ENCODE data around the gene C16orf95. TPM values are rescaled to one million over a fixed set of nuclear protein-coding genes. Genes with fewer than 3 reads are reported as not detected.
"Not testable (repeated sequence)": the region's sequence is repeated elsewhere in the genome, so short reads cannot be mapped to it uniquely, and the experiment has no call there.

The C16orf95 gene
- total RNA-seq, 1 experiment from 2014 or later: 5.8 TPM

DNA sequence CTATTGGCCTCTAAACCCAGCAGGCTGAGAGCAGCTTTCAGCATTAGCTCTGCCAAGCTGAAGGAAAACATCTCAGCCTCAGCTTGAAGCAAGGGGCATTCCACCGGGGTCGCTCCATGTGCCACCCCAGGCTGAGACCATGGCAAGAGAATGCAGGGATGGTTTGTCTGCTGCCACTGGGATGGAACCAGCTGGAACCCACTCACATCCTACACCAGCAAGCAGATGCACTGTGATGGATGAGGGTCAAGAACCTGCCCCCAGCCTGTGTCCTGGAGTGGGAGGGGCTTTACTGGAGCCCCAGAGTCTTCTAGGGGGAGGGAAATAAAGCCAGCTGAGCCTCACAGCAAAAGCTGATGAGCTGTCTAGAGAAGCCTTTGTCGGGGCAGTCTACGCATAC lies 51.9 kb downstream of the C16orf95 start:
- peaks cover 11% of the 10 kb centered on the region for H3K4me1 Mint-ChIP-seq (ENCODE audit: insufficient read depth, unreplicated experiment)
- TF ChIP-seq, protein P1, sequence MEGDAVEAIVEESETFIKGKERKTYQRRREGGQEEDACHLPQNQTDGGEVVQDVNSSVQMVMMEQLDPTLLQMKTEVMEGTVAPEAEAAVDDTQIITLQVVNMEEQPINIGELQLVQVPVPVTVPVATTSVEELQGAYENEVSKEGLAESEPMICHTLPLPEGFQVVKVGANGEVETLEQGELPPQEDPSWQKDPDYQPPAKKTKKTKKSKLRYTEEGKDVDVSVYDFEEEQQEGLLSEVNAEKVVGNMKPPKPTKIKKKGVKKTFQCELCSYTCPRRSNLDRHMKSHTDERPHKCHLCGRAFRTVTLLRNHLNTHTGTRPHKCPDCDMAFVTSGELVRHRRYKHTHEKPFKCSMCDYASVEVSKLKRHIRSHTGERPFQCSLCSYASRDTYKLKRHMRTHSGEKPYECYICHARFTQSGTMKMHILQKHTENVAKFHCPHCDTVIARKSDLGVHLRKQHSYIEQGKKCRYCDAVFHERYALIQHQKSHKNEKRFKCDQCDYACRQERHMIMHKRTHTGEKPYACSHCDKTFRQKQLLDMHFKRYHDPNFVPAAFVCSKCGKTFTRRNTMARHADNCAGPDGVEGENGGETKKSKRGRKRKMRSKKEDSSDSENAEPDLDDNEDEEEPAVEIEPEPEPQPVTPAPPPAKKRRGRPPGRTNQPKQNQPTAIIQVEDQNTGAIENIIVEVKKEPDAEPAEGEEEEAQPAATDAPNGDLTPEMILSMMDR (IDR thresholded peaks at IDR 0.05; ENCODE audit: unreplicated experiment): no peak
- peaks cover 9% of the 10 kb centered on the region for H3K9me3 Mint-ChIP-seq (ENCODE audit: unreplicated experiment)
- no peak overlapping the region for H3K4me3 Mint-ChIP-seq (ENCODE audit: unreplicated experiment)
- no peak overlapping the region for H3K27ac Mint-ChIP-seq (ENCODE audit: low read depth, unreplicated experiment)
- ChIA-PET POLR2A (interaction anchor here (1.0 kb wide), 1 partner anchor 386 kb away, joined by 4 read pairs; no protein-coding TSS in a partner anchor), CTCF (interaction anchor here (1.0 to 1.8 kb wide), 4 partner anchors 9 to 202 kb away, joined by 3 to 10 read pairs (median 4); no protein-coding TSS in a partner anchor)
- intact Hi-C loops (cut with micrococcal nuclease): no loop called here
- H3K36me3 Mint-ChIP-seq (ENCODE audit: insufficient read depth, unreplicated experiment): no peaks in the 10 kb centered on the region
- H3K27me3 Mint-ChIP-seq (ENCODE audit: insufficient read depth, unreplicated experiment): no peaks in the 10 kb centered on the region
- DNase-seq (ENCODE audit: unreplicated experiment): no peak
- BruUV-seq (replicated peaks): no TSS peak

DNA sequence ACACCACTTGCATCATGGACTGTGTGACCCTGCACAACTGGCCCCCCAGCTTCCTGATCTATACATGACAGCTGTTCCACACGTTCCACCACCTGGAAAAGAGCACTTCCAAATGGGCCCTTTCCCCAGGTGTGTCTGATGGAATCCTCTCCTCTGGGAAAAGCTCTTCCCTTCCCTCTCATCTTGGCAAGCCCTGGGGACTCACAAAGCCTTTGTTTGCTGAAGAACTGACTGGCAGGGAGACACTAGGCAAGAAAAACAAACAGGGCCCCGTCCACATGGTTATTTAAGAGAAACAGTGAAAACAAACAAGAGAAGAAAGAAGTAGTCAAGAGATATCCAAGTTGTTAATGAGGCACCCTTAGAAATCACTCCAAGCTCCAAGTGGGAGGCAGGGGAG lies 52.6 kb downstream of the C16orf95 start:
- Mint-ChIP-seq H3K27ac (ENCODE audit: low read depth, unreplicated experiment) (no peak overlapping the region), H3K4me3 (ENCODE audit: unreplicated experiment) (no peak overlapping the region), H3K36me3 (ENCODE audit: insufficient read depth, unreplicated experiment) (no peaks in the 10 kb centered on the region), H3K9me3 (ENCODE audit: unreplicated experiment) (peaks cover 10% of the 10 kb centered on the region), H3K27me3 (ENCODE audit: insufficient read depth, unreplicated experiment) (no peaks in the 10 kb centered on the region), H3K4me1 (ENCODE audit: insufficient read depth, unreplicated experiment) (peaks cover 11% of the 10 kb centered on the region)
- no peak for DNase-seq (ENCODE audit: unreplicated experiment)
- ChIA-PET CTCF (interaction anchor here (1.0 to 1.8 kb wide), 2 partner anchors 10 to 202 kb away, joined by 3 to 5 read pairs; no protein-coding TSS in a partner anchor), POLR2A (interaction anchor here (0.6 to 1.0 kb wide), 3 partner anchors 53 to 386 kb away, joined by 3 to 4 read pairs (median 3); partner anchors contain the start of gene C16orf95)
- BruUV-seq (replicated peaks): no TSS peak
- intact Hi-C loops (cut with micrococcal nuclease): no loop called here
- TF ChIP-seq, protein P1 (IDR thresholded peaks at IDR 0.05; ENCODE audit: unreplicated experiment): no peak

DNA sequence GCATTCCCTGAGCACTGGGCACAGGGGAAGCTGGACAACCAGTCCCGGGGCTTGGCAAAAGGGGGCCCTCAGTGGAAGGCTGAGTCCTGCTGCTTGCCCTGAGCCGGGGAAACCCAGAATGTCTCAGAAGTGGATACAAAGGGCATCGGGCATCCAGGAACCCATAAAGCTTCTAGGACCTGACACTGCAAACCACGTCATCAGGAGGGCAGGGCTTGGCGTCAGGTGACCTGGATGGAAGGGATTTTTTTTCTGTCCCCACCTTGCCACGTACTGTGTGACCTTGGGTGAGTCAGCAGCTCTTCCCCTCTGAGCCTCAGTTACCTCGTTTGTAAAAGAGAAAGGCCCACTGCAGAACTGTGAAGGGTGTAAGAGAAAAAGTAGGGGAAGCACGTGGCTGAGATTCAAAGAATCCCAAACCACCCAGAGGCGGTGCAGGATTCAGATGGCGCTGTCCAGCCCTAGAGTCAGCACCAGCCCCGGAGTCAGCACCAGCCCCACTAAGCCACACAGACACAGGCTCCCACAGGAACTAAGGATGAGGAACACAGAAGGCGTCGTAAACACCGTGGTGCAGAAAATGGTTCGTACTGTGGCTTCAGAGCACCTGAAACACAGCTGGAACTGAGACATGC lies 53.7 kb downstream of the C16orf95 start:
- no peak overlapping the region for H3K27ac Mint-ChIP-seq (ENCODE audit: low read depth, unreplicated experiment)
- ChIA-PET POLR2A (no interaction called here), CTCF (interaction anchor here (0.5 to 1.0 kb wide), 2 partner anchors 200 to 201 kb away, joined by 3 to 5 read pairs; no protein-coding TSS in a partner anchor)
- no peak overlapping the region for H3K4me3 Mint-ChIP-seq (ENCODE audit: unreplicated experiment)
- BruUV-seq (replicated peaks): no TSS peak
- H3K4me1 Mint-ChIP-seq (ENCODE audit: insufficient read depth, unreplicated experiment): peaks cover 11% of the 10 kb centered on the region
- TF ChIP-seq, protein P1 (IDR thresholded peaks at IDR 0.05; ENCODE audit: unreplicated experiment): no peak
- H3K9me3 Mint-ChIP-seq (ENCODE audit: unreplicated experiment): peaks cover 10% of the 10 kb centered on the region
- H3K36me3 Mint-ChIP-seq (ENCODE audit: insufficient read depth, unreplicated experiment): no peaks in the 10 kb centered on the region
- peak; percentile 26 for DNase-seq (ENCODE audit: unreplicated experiment)
- H3K27me3 Mint-ChIP-seq (ENCODE audit: insufficient read depth, unreplicated experiment): no peaks in the 10 kb centered on the region
- intact Hi-C loops (cut with micrococcal nuclease): no loop called here

DNA sequence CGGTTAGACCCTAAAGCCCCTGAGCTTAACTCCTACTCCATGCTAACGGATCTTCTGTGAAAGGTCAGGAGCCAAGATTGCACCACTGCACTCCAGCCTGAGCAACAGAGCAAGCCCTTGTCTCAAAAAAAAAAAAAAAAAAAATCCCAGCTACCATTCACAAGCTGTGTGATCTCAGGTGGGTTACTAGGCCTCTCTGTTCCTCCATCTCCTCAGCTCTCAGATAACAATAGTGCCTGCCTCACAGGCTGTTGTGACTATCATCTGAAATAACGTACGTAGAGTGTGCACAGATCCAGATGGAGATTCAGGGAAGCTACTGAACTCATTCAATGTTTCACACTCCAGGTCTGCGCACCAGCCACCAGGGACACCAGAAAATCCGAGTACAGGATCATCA lies 57.8 kb downstream of the C16orf95 start:
- no peak overlapping the region for H3K4me3 Mint-ChIP-seq (ENCODE audit: unreplicated experiment)
- POLR2A ChIA-PET: interaction anchor here (0.5 kb wide), 1 partner anchor 703 kb away, joined by 3 read pairs; no protein-coding TSS in a partner anchor
- peaks cover 6% of the 10 kb centered on the region for H3K27me3 Mint-ChIP-seq (ENCODE audit: insufficient read depth, unreplicated experiment)
- CTCF ChIA-PET: interaction anchor here (0.6 to 0.7 kb wide), 2 partner anchors 18 to 323 kb away, joined by 3 read pairs; no protein-coding TSS in a partner anchor
- intact Hi-C loops (cut with micrococcal nuclease): no loop called here
- H3K4me1 Mint-ChIP-seq (ENCODE audit: insufficient read depth, unreplicated experiment): peaks cover 6% of the 10 kb centered on the region
- H3K36me3 Mint-ChIP-seq (ENCODE audit: insufficient read depth, unreplicated experiment): no peaks in the 10 kb centered on the region
- H3K27ac Mint-ChIP-seq (ENCODE audit: low read depth, unreplicated experiment): no peak overlapping the region
- TF ChIP-seq, protein P1 (IDR thresholded peaks at IDR 0.05; ENCODE audit: unreplicated experiment): no peak
- BruUV-seq (replicated peaks): no TSS peak
- no peak for DNase-seq (ENCODE audit: unreplicated experiment)
- H3K9me3 Mint-ChIP-seq (ENCODE audit: unreplicated experiment): peaks cover 10% of the 10 kb centered on the region

DNA sequence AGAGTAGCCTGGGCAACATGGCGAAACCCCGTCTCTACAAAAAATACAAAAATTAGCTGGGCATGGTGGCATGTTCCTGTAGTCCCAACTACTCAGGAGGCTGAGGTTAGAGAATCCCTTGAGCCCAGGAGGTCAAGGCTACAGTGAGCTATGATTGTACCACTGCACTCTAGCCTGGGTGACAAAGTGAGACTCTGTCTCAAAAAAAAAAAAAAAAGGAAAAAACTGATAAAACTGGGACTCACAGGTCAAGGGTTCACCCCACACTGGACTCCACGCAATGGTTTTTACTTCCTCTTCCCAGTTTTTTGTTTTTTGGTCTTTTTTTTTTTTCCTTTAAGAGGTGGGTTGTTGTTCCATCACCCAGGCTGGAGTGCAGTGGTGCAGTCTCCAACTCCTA lies 58.5 kb downstream of the C16orf95 start:
- H3K4me1 Mint-ChIP-seq (ENCODE audit: insufficient read depth, unreplicated experiment); POLR2A ChIA-PET; H3K27ac Mint-ChIP-seq (ENCODE audit: low read depth, unreplicated experiment); DNase-seq (ENCODE audit: unreplicated experiment); H3K4me3 Mint-ChIP-seq (ENCODE audit: unreplicated experiment); intact Hi-C loops (cut with micrococcal nuclease); H3K9me3 Mint-ChIP-seq (ENCODE audit: unreplicated experiment); BruUV-seq (replicated peaks); CTCF ChIA-PET; H3K36me3 Mint-ChIP-seq (ENCODE audit: insufficient read depth, unreplicated experiment): not testable (repeated sequence)
- H3K27me3 Mint-ChIP-seq (ENCODE audit: insufficient read depth, unreplicated experiment): peaks cover 14% of the 10 kb centered on the region

Measured in MCF 10A (cell line).